B cell (primary cell): ENCODE measurements around the gene PXMP4. TPM values are rescaled to one million over a fixed set of nuclear protein-coding genes. Genes with fewer than 3 reads are reported as not detected.

Experiments used
- ATAC-seq: fragments of 200-7000 bp; cut with Tn5 transposase; one replicate; pipeline ENCODE4 v1.10.0; 2021; ENCODE audit warnings: low read depth, mild to moderate bottlenecking, moderate number of reproducible peaks, moderate library complexity
- CTCF ChIA-PET: fragments of 350-600 bp; sonication (Branson Sonifier 250); formaldehyde crosslinking; loops from one replicate; lab custom pipeline; 2021; ENCODE audit warnings: antibody characterized with exemption, inconsistent platforms; lab: Charles Lee
- POLR2A ChIA-PET: fragments of 350-600 bp; sonication (Branson Sonifier 250); formaldehyde crosslinking; loops from one replicate; lab custom pipeline; 2021; ENCODE audit warnings: antibody characterized with exemption; lab: Charles Lee
- DNase-seq: peaks from one replicate; pipeline ENCODE4 v3.0.0; 2013
- H2AFZ ChIP-seq: 2 replicates; pipeline ENCODE4 v1.6.1; 2012; ENCODE audit warnings: mild to moderate bottlenecking, low read depth, low read length; ENCODE audit not compliant: insufficient read depth, poor library complexity, severe bottlenecking
- H3K27ac ChIP-seq, 2 donors: 1 replicate in 1 of 2; 2 replicates in 1 of 2; pipeline ENCODE4 v1.5.1; 2012 to 2013; ENCODE audit warnings: low read length in 2 of 2, mild to moderate bottlenecking in 2 of 2, moderate library complexity in 1 of 2
- H3K27me3 ChIP-seq, 4 experiments: fragments of 200-600 bp in 1 of 4; sonication (generic) in 1 of 4; replicated peaks in 1 of 4; 1 replicate in 2 of 4; 2 replicates in 2 of 4; pipeline versions ENCODE4 v1.6.1 to v1.7.0; 2013 to 2016; ENCODE audit warnings: low read length in 3 of 4, mild to moderate bottlenecking in 2 of 4, mixed read lengths in 1 of 4, moderate library complexity in 1 of 4; ENCODE audit not compliant: insufficient read depth in 4 of 4, control insufficient read depth in 3 of 4; ENCODE audit errors: control extremely low read depth in 1 of 4
- H3K36me3 ChIP-seq, 2 experiments: replicated peaks in 1 of 2; 1 replicate in 1 of 2; 2 replicates in 1 of 2; pipeline versions ENCODE4 v1.6.1 to v1.7.1; 2013; ENCODE audit warnings: low read length in 1 of 2; ENCODE audit not compliant: insufficient read depth in 2 of 2, control insufficient read depth in 1 of 2; ENCODE audit errors: control extremely low read depth in 1 of 2, extremely low read depth in 1 of 2
- H3K4me1 ChIP-seq, 2 donors: fragments of 200-600 bp in 1 of 2; sonication (generic) in 1 of 2; 1 replicate in 1 of 2; 2 replicates in 1 of 2; pipeline versions ENCODE4 v1.5.1 to v1.6.1; 2013 to 2017; ENCODE audit warnings: low read length in 2 of 2; ENCODE audit not compliant: control insufficient read depth in 2 of 2, insufficient read depth in 2 of 2
- H3K4me2 ChIP-seq: replicated peaks from 2 replicates; pipeline ENCODE3; 2012; ENCODE audit warnings: mild to moderate bottlenecking, low read depth, low read length; ENCODE audit not compliant: poor library complexity, severe bottlenecking
- H3K4me3 ChIP-seq, 5 experiments: fragments of 200-600 bp in 1 of 5; sonication (generic) in 1 of 5; 1 replicate in 3 of 5; 2 replicates in 2 of 5; pipeline versions ENCODE4 v1.5.1 to v1.7.0; 2011 to 2016; ENCODE audit warnings: low read length in 4 of 5, mild to moderate bottlenecking in 4 of 5, low read depth in 2 of 5, control low read depth in 1 of 5, moderate library complexity in 1 of 5; ENCODE audit not compliant: insufficient read depth in 1 of 5; ENCODE audit errors: control extremely low read depth in 1 of 5, extremely low read depth in 1 of 5
- H3K79me2 ChIP-seq: fragments of 200-600 bp; sonication (generic); one replicate; pipeline ENCODE4 v1.6.0; 2016; ENCODE audit warnings: low read length; ENCODE audit not compliant: control insufficient read depth, insufficient read depth
- H3K9ac ChIP-seq: fragments of 200-600 bp; sonication (generic); 2 replicates; pipeline ENCODE4 v1.6.1; 2017; ENCODE audit warnings: mild to moderate bottlenecking, low read length, moderate library complexity
- H3K9me3 ChIP-seq, 3 donors: one replicate each; pipeline versions ENCODE4 v1.6.1 to v1.7.1; 2013; ENCODE audit warnings: low read length in 2 of 3; ENCODE audit not compliant: control insufficient read depth in 2 of 3, insufficient read depth in 1 of 3; ENCODE audit errors: control extremely low read depth in 1 of 3
- H4K20me1 ChIP-seq: 2 replicates; pipeline ENCODE4 v1.6.0; 2012; ENCODE audit warnings: mild to moderate bottlenecking, low read length; ENCODE audit not compliant: insufficient read depth, control insufficient read depth, poor library complexity, severe bottlenecking
- H3K27ac Mint-ChIP-seq: one replicate; pipeline ENCODE4 v1.8.0; 2021; ENCODE audit warnings: mixed read lengths
- H3K27me3 Mint-ChIP-seq: one replicate; pipeline ENCODE4 v1.8.0; 2021; ENCODE audit warnings: mixed read lengths
- H3K4me1 Mint-ChIP-seq: one replicate; pipeline ENCODE4 v1.8.0; 2021; ENCODE audit warnings: mixed read lengths
- H3K4me3 Mint-ChIP-seq: one replicate; pipeline ENCODE4 v1.8.0; 2021; ENCODE audit warnings: mixed read lengths
- H3K9me3 Mint-ChIP-seq: one replicate; pipeline ENCODE4 v1.8.0; 2022; ENCODE audit warnings: mixed read lengths; ENCODE audit not compliant: insufficient read depth
- EZH2 ChIP-seq: IDR thresholded peaks from 2 replicates; pipeline ENCODE4 v1.6.1; 2012; ENCODE audit warnings: borderline replicate concordance, low read depth, mild to moderate bottlenecking, moderate library complexity, low read length; ENCODE audit not compliant: insufficient read depth, poor library complexity, severe bottlenecking
- WGBS: methylation state at CpG from one replicate; pipeline ENCODE4 v1.1.5; 2013; ENCODE audit warnings: missing lambda C conversion rate; ENCODE audit not compliant: insufficient coverage; 5-methylcytosine and 5-hydroxymethylcytosine counted together
- intact Hi-C: fragments of 100-400 bp; cut with micrococcal nuclease; formaldehyde crosslinking; loops from one replicate; pipeline ENCODE4 v1.10.0; 2022
- polyA plus RNA-seq: library from polyadenylated mRNA; depleted of rRNA; stranded (reverse); fragments of >200 nt; gene quantifications from 2 replicates; pipeline ENCODE4 v1.2.3, GENCODE V29; 2012
- total RNA-seq, 2 donors: library from RNA; stranded (reverse); fragments of 120-200 nt in 1 of 2; gene quantifications; 1 replicate in 1 of 2; 2 replicates in 1 of 2; pipeline versions ENCODE4 v1.2.3 to v1.2.4, GENCODE V29; 2013 to 2022
- TF ChIP-seq, protein P1 (sequence below): fragments of 200-600 bp; IDR thresholded peaks from one replicate; pipeline ENCODE4 v1.8.0; 2022; ENCODE audit warnings: antibody characterized with exemption, mild to moderate bottlenecking

PXMP4 gene
- total and polyA plus RNA-seq, 2 donors (not counting 1 experiment from before 2014, with no cell fraction given): 5.0 to 6.6 TPM

GRCh38 chr20:33662172-33662571 is 57.9 kb downstream of the PXMP4 start, which contains the start of gene C20orf144:
TSS of gene C20orf144 (plus strand) at chr20:33662327. CDS start at chr20:33662346, 19 bp downstream.
- ChIA-PET CTCF (interaction anchor here (1.9 to 2.8 kb wide), 2 partner anchors 9 to 25 kb away, joined by 5 to 20 read pairs; no protein-coding TSS in a partner anchor), POLR2A (no interaction called here)
- H4K20me1 ChIP-seq: no peaks in the 10 kb centered on the region
- peak within 1 kb of the TSS; percentile 74 for H3K9ac ChIP-seq
- peaks cover 25% of the 10 kb centered on the region for H3K4me1 Mint-ChIP-seq
- ATAC-seq (no peak), DNase-seq (no peak)
- intact Hi-C loops: loop anchor here (5.0 kb wide), 1 partner anchor 450 kb away; the partner anchor contains the start of gene EIF2S2
- H3K9me3 ChIP-seq: no peaks in the 10 kb centered on the region
- no peak for TF ChIP-seq EZH2
- TF ChIP-seq, protein P1, sequence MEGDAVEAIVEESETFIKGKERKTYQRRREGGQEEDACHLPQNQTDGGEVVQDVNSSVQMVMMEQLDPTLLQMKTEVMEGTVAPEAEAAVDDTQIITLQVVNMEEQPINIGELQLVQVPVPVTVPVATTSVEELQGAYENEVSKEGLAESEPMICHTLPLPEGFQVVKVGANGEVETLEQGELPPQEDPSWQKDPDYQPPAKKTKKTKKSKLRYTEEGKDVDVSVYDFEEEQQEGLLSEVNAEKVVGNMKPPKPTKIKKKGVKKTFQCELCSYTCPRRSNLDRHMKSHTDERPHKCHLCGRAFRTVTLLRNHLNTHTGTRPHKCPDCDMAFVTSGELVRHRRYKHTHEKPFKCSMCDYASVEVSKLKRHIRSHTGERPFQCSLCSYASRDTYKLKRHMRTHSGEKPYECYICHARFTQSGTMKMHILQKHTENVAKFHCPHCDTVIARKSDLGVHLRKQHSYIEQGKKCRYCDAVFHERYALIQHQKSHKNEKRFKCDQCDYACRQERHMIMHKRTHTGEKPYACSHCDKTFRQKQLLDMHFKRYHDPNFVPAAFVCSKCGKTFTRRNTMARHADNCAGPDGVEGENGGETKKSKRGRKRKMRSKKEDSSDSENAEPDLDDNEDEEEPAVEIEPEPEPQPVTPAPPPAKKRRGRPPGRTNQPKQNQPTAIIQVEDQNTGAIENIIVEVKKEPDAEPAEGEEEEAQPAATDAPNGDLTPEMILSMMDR: no peak
- peak within 1 kb of the TSS; percentile 31 to 77 for H3K27ac ChIP-seq
- peaks cover 6% of the 10 kb centered on the region for H3K79me2 ChIP-seq
- peaks cover 15 to 27% of the 10 kb centered on the region in 2 donors for H3K4me1 ChIP-seq
- no peaks in the 10 kb centered on the region for H3K36me3 ChIP-seq
- no peaks in the 10 kb centered on the region for H3K9me3 Mint-ChIP-seq
- no peaks in the 10 kb centered on the region for H3K27me3 Mint-ChIP-seq
- peak within 1 kb of the TSS; percentile 90 for H3K4me2 ChIP-seq
- WGBS: 93% methylated on average over 10 of the region's 10 CpGs
- H3K4me3 ChIP-seq: peak within 1 kb of the TSS; percentile 36 to 77 (median 67)
- H3K4me3 Mint-ChIP-seq: peak within 1 kb of the TSS; percentile 87
- H3K27me3 ChIP-seq: no peaks in the 10 kb centered on the region
- H3K27ac Mint-ChIP-seq: peak within 1 kb of the TSS; percentile 85
- peak within 1 kb of the TSS; percentile 95 for H2AFZ ChIP-seq

- no peak overlapping the region for H2AFZ ChIP-seq
- H3K9ac ChIP-seq: no peak overlapping the region
- no peaks in the 10 kb centered on the region for H4K20me1 ChIP-seq
- peaks cover 6% of the 10 kb centered on the region for H3K79me2 ChIP-seq
- no peak for TF ChIP-seq EZH2
- TF ChIP-seq, protein P1: no peak
- no peak for ATAC-seq
- no peaks in the 10 kb centered on the region for H3K36me3 ChIP-seq
- H3K27ac Mint-ChIP-seq: no peak overlapping the region
- no peak overlapping the region for H3K4me3 Mint-ChIP-seq
- CTCF ChIA-PET: no interaction called here
- H3K9me3 Mint-ChIP-seq: no peaks in the 10 kb centered on the region
- no peak overlapping the region for H3K27ac ChIP-seq
- no peaks in the 10 kb centered on the region for H3K27me3 ChIP-seq
- H3K4me3 ChIP-seq: no peak overlapping the region
- H3K27me3 Mint-ChIP-seq: no peaks in the 10 kb centered on the region
- H3K4me1 Mint-ChIP-seq: peaks cover 17% of the 10 kb centered on the region
- WGBS: 94% methylated on average over 7 of the region's 7 CpGs
- intact Hi-C loops: loop anchor here (5.0 kb wide), 1 partner anchor 452 kb away; the partner anchor contains the start of gene EIF2S2
- H3K9me3 ChIP-seq: no peaks in the 10 kb centered on the region
- H3K4me2 ChIP-seq: no peak overlapping the region
- POLR2A ChIA-PET: no interaction called here
- no peak for DNase-seq
- peaks cover 11 to 18% of the 10 kb centered on the region in 2 donors for H3K4me1 ChIP-seq
Observed at GRCh38 chr20:33660685-33661058, 59.4 kb downstream of the PXMP4 start.
